BLaER1 treated with 17β-estradiol and CSF1 and Interleukin-3, amounts not matched to agents 10 nM and 100 nM (cell line): ENCODE measurements around the gene PMVK.
"Not testable (repeated sequence)": the region's sequence is repeated elsewhere in the genome, so short reads cannot be mapped to it uniquely, and the experiment has no call there.

Experiments
- H3K27ac ChIP-seq, 11 experiments: shearing (Covaris generic); formaldehyde crosslinking; 2 replicates each; pipeline ENCODE4 v1.8.1; 2022
- H3K27me3 ChIP-seq, 11 experiments: shearing (Covaris generic); formaldehyde crosslinking; 2 replicates each; pipeline ENCODE4 v1.8.1; 2022
- H3K36me3 ChIP-seq, 11 experiments: shearing (Covaris generic); formaldehyde crosslinking; 2 replicates each; pipeline ENCODE4 v1.8.1; 2022
- H3K4me1 ChIP-seq, 10 experiments: shearing (Covaris generic); formaldehyde crosslinking; 2 replicates each; pipeline ENCODE4 v1.8.1; 2022
- H3K4me2 ChIP-seq, 11 experiments: shearing (Covaris generic); formaldehyde crosslinking; 2 replicates each; pipeline ENCODE4 v1.8.1; 2022
- H3K4me3 ChIP-seq, 10 experiments: shearing (Covaris generic); formaldehyde crosslinking; 2 replicates each; pipeline ENCODE4 v1.8.1; 2022
- H3K9ac ChIP-seq, 11 experiments: shearing (Covaris generic); formaldehyde crosslinking; 2 replicates each; pipeline ENCODE4 v1.8.1; 2022
- H3K9me3 ChIP-seq, 11 experiments: shearing (Covaris generic); formaldehyde crosslinking; replicated peaks in 1 of 11; 2 replicates each; pipeline ENCODE4 v1.8.1; 2022
- H4K20me1 ChIP-seq, 11 experiments: shearing (Covaris generic); formaldehyde crosslinking; 2 replicates each; pipeline ENCODE4 v1.8.1; 2022
- Cebpa-rat ChIP-seq, 11 experiments: shearing (Covaris generic); IDR thresholded peaks; 2 replicates each; pipeline ENCODE4 v1.8.1; 2022

The PMVK gene

DNA sequence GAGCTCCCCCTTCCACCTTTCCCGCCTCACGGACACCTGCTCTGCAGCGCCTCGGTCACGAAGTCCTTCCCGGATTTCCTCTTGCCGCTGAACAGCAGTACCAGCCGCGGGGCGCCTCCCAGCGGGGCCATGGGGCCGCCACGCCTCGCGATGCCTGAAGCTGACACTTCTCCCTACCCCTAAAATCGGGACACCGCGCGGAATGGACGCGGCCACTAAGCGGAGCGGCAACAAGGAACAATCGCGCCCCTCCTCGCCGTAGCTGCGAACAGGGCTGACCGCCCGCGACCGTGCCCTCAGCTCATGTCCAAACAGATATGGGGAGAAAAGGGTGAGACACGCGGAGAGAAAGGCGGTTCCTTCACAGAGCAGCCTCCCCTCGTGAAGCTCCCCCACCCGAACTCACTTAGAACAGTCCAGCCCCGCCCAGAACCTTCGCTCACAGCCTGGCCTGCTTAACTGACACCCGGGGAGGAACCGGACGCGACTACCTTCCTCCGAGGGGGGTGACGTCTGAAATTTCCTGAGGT is at the start of gene PMVK:
TSS of gene PMVK (minus strand) at position 165 of the 530 bp plus-strand sequence. CDS start at position 131, 34 bp downstream.
- Histone ChIP-seq H3K9me3 (no peaks in the 10 kb centered on the region), H3K36me3 (peaks cover 0 to 9% (median 6%) of the 10 kb centered on the region in 11 experiments; a peak in 11 of 22 replicates), H3K4me2 (peak within 1 kb of the TSS; percentile 86 to 98 (median 93)), H3K27me3 (no peaks in the 10 kb centered on the region), H3K9ac (peak within 1 kb of the TSS; percentile 92 to 100 (median 97)), H3K27ac (peak within 1 kb of the TSS; percentile 96 to 100 (median 99)), H4K20me1 (no peaks in the 10 kb centered on the region), H3K4me1 (peaks cover 50 to 59% (median 56%) of the 10 kb centered on the region in 10 experiments), H3K4me3 (peak within 1 kb of the TSS; percentile 64 to 76 (median 70))
- TF ChIP-seq Cebpa-rat (IDR thresholded peaks at IDR 0.05) = no peak

DNA sequence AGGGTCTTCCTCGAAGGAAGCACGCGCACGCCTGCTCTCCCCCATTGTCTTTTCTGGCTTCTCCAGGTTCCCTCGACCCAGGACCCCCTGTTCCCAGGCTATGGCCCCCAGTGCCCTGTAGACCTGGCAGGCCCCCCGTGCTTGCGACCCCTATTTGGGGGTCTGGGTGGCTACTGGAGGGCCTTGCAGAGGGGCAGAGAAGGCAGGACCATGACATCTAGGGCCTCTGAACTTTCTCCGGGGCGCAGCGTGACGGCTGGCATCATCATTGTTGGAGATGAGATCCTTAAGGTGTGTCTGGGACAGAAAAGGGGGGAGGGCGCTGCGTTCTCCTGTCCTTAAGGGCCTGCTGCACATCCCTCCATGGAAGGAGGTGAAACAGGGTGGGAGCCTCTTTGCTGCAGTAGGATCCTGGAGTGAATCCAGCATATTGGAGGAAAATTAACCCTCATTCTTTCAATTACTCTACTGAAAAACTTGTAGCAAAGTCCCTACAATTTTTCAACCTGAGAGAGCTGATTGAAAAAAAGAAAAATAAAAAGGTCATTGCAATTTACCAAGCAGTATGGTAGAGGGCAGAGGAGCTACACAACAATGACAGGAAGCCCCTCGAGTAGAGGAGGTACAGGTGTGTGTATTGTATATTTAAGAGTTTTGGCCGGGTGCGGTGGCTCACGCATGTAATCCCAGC is 47.4 kb upstream of the PMVK start:
- Histone ChIP-seq H3K27me3 (no peaks in the 10 kb centered on the region), H3K4me3 (peak overlapping the region; percentile 73 to 91 (median 84)), H3K4me1 (peaks cover 32 to 59% (median 44%) of the 10 kb centered on the region in 10 experiments), H3K9ac (peak overlapping the region; percentile 76 to 91 (median 87)), H3K27ac (peak overlapping the region; percentile 49 to 84 (median 80); a peak in 21 of 22 replicates), H4K20me1 (peaks cover 0 to 28% (median 21%) of the 10 kb centered on the region in 11 experiments; a peak in 16 of 22 replicates), H3K36me3 (peaks cover 23 to 71% (median 57%) of the 10 kb centered on the region in 11 experiments), H3K4me2 (peak overlapping the region; percentile 88 to 100 (median 97)), H3K9me3 (no peaks in the 10 kb centered on the region)
- TF ChIP-seq Cebpa-rat (IDR thresholded peaks at IDR 0.05) = no peak

DNA sequence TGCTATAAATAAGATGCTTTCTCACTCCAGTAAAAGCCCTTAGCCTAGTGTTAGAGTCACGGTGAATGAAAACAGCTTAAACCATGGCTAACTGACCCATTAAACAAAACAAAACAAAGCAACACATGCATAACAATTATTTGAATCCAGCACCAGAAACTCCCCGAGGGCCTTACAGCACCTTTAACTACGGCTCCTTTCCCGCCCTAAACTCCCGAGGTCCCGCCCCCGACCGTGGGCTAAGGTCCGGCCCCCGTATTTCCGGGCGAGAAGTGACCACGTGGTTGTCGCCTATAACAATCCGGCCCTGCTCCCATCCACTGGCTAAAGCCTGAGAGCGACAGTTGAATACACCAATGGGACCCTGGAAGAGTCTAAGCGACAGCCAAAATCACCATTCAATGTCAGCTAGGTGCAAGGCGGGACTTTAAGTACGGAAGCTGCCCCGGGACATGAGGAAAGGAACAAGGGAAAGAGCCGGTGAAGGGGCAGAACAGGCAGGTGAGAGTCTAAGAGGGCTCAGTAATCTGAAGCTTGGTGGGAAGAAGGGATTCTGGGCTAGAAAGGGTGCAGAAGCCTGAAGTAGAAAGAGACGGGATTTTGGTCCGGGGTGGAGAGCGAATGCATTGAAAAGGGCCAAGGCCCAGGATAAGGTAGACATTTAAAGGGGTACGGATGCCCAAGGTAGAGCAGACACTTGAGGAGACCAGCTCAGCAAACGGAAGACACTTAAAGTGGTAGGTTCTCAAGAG is 46.6 kb upstream of the PMVK start, which contains the start of gene FLAD1:
TSS of gene FLAD1 (plus strand) at position 448 of the 752 bp plus-strand sequence. CDS start 351 bp downstream, outside the sequence.
- H3K4me2 ChIP-seq = peak within 1 kb of the TSS; percentile 88 to 100 (median 97)
- peak within 1 kb of the TSS; percentile 49 to 84 (median 80); a peak in 21 of 22 replicates for H3K27ac ChIP-seq
- TF ChIP-seq Cebpa-rat (IDR thresholded peaks at IDR 0.05) = no peak
- H3K9me3 ChIP-seq = no peaks in the 10 kb centered on the region
- H3K4me1 ChIP-seq = peaks cover 34 to 55% (median 42%) of the 10 kb centered on the region in 10 experiments
- peak within 1 kb of the TSS; percentile 73 to 91 (median 84) for H3K4me3 ChIP-seq
- H4K20me1 ChIP-seq = peaks cover 0 to 19% (median 12%) of the 10 kb centered on the region in 11 experiments; a peak in 14 of 22 replicates
- peaks cover 14 to 70% (median 54%) of the 10 kb centered on the region in 11 experiments for H3K36me3 ChIP-seq
- no peaks in the 10 kb centered on the region for H3K27me3 ChIP-seq
- peak within 1 kb of the TSS; percentile 76 to 91 (median 87) for H3K9ac ChIP-seq

DNA sequence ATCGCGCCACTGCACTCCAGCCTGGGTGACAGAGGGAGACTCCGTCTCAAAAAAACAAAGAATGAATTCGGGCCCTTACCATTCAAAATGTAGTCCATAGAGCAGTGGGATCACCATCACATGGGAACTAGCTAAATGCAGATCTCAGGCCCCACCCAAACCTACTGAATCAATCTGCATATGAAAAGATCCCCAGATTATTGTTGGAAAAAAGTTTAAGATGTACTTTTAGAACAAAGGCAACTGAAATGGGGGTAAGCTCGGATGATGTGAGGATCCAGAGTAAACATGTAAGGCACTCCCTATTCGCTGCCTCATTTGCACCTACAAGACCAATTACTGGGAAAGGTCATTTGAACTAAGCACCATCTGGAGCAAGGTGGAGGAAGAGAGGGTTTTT is 45.8 kb upstream of the PMVK start:
- no peaks in the 10 kb centered on the region for H3K27me3 ChIP-seq
- peaks cover 0 to 12% (median 5%) of the 10 kb centered on the region in 11 experiments; a peak in 12 of 22 replicates for H4K20me1 ChIP-seq
- no peaks in the 10 kb centered on the region for H3K9me3 ChIP-seq
- peaks cover 33 to 56% (median 43%) of the 10 kb centered on the region in 10 experiments for H3K4me1 ChIP-seq
- peak overlapping the region; percentile 73 to 97 (median 86) for H3K4me2 ChIP-seq
- H3K27ac ChIP-seq = peak overlapping the region in 9 of 11 experiments; percentile 43 to 82 (median 72); a peak in 16 of 22 replicates
- H3K4me3 ChIP-seq = peak overlapping the region; percentile 73 to 91 (median 84)
- H3K9ac ChIP-seq = peak overlapping the region; percentile 43 to 91 (median 78); a peak in 21 of 22 replicates
- peaks cover 7 to 70% (median 49%) of the 10 kb centered on the region in 11 experiments for H3K36me3 ChIP-seq
- TF ChIP-seq Cebpa-rat (IDR thresholded peaks at IDR 0.05) = no peak

DNA sequence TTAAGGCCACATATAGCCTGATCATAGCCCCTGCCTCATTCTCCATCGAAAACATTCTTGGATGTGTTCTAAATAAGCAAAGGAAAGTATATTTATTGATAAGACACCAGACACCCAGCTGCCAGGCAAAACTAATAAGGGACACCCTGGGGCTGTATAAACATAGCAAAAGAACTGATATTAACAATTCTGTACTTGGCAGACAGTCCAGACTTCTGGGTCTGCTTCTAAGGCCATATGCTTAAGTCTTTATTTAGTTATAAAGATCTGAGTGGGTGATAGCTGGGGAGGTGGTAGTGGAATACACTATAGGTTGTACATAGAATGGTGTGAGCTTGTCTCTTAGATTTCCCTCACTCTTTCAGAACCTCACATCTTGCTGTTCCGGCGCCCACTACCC is 41.8 kb upstream of the PMVK start:
- Histone ChIP-seq H3K4me1 (peaks cover 32 to 51% (median 37%) of the 10 kb centered on the region in 10 experiments), H3K9ac (peak overlapping the region in 7 of 11 experiments; percentile 38 to 99 (median 74); a peak in 6 of 22 replicates), H3K36me3 (peaks cover 0 to 52% (median 33%) of the 10 kb centered on the region in 11 experiments; a peak in 19 of 22 replicates), H3K27ac (peak overlapping the region in 7 of 11 experiments; percentile 7 to 98 (median 94); a peak in 8 of 22 replicates), H3K9me3 (no peaks in the 10 kb centered on the region), H3K4me2 (peak overlapping the region; percentile 26 to 95 (median 91); a peak in 15 of 22 replicates), H4K20me1 (peaks cover 0 to 2% (median 0%) of the 10 kb centered on the region in 11 experiments; a peak in 3 of 22 replicates), H3K4me3 (no peak overlapping the region), H3K27me3 (no peaks in the 10 kb centered on the region)
- no peak for TF ChIP-seq Cebpa-rat (IDR thresholded peaks at IDR 0.05)

DNA sequence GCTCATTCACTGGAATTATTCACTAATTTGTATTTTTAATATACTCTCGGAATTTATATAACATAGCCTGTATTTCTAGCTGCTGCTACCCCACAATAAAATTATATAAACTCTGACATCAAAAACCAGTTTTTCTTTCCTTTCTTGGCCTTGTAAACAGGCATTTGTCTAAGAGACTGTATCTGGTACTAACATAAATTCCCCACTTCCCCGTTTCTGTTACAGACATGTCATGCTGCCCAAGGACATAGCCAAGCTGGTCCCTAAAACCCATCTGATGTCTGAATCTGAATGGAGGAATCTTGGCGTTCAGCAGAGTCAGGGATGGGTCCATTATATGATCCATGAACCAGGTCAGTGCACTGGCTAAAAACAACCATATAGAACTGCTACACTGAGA is 41.2 kb upstream of the PMVK start:
- peak overlapping the region in 10 of 11 experiments; percentile 7 to 98 (median 77); a peak in 17 of 22 replicates for H3K27ac ChIP-seq
- not testable (repeated sequence) for H3K27me3 ChIP-seq, H3K4me3 ChIP-seq, H3K9me3 ChIP-seq, H4K20me1 ChIP-seq
- peaks cover 38 to 56% (median 43%) of the 10 kb centered on the region in 10 experiments for H3K4me1 ChIP-seq
- peaks cover 0 to 52% (median 33%) of the 10 kb centered on the region in 11 experiments; a peak in 19 of 22 replicates for H3K36me3 ChIP-seq
- peak overlapping the region; percentile 42 to 99 (median 91); a peak in 13 of 22 replicates for H3K9ac ChIP-seq
- H3K4me2 ChIP-seq = peak overlapping the region; percentile 81 to 95 (median 91); a peak in 21 of 22 replicates

DNA sequence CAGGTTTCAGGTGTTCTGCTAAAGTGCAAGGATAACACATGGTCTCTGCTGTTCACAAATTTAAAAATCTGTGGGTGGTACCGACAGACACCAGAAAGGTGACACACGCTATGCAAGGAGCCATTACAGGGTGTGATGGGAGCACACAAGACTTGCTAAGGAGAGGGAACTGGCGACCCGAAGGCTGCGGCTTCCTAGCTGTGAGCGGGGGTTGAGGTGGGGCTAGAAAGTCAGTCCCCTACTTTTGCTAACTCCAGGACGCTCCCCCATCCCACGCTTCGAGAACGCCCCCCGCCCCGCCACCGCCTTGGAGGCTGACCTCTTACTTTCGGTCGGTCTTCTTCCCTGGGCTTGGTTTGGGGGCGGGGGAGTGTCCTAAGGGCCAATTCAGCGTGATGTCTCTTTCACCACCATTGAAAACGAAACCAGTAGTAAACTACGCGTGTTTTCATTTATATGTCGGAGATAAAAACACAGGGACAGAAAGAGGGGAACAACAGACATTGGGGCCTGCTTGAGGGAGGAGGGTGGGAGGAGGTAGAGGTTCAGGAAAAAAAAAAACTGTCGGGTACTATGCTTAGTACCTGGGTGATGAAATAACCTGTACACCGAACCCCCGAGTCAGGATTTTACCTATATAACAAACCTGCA is 39.0 kb upstream of the PMVK start:
- Histone ChIP-seq H4K20me1 (peaks cover 4 to 28% (median 20%) of the 10 kb centered on the region in 11 experiments; a peak in 16 of 22 replicates), H3K4me1 (peaks cover 50 to 61% (median 55%) of the 10 kb centered on the region in 10 experiments), H3K4me2 (peak overlapping the region; percentile 81 to 95 (median 91)), H3K4me3 (peak overlapping the region; percentile 64 to 86 (median 69)), H3K27ac (peak overlapping the region; percentile 65 to 100 (median 96)), H3K27me3 (no peaks in the 10 kb centered on the region), H3K36me3 (peaks cover 0 to 39% (median 25%) of the 10 kb centered on the region in 11 experiments; a peak in 19 of 22 replicates), H3K9ac (peak overlapping the region; percentile 79 to 99 (median 91)), H3K9me3 (no peaks in the 10 kb centered on the region)
- no peak for TF ChIP-seq Cebpa-rat (IDR thresholded peaks at IDR 0.05)
